Loucy (cell line): Measurements from ENCODE around the gene MRTFA.

Experiments
- H2AFZ ChIP-seq: fragments of 200-600 bp; sonication (generic); 2 replicates; pipeline ENCODE4 v1.6.0; 2016; ENCODE audit warnings: antibody characterized with exemption, mild to moderate bottlenecking, low read length, moderate library complexity
- H3F3A ChIP-seq: fragments of 200-600 bp; 2 replicates; pipeline ENCODE4 v1.6.0; 2016; ENCODE audit warnings: antibody characterized with exemption, low read depth, mild to moderate bottlenecking
- H3K27me3 ChIP-seq: fragments of 200-600 bp; sonication (generic); 2 replicates; pipeline ENCODE4 v1.6.1; 2014; ENCODE audit warnings: low read length, mild to moderate bottlenecking; ENCODE audit not compliant: insufficient read depth, poor library complexity, severe bottlenecking
- H3K36me3 ChIP-seq: fragments of 200-600 bp; sonication (generic); 2 replicates; pipeline ENCODE4 v1.6.1; 2016; ENCODE audit warnings: low read length; ENCODE audit not compliant: insufficient read depth
- H3K4me1 ChIP-seq: fragments of 200-600 bp; sonication (generic); 2 replicates; pipeline ENCODE4 v1.5.1; 2014; ENCODE audit warnings: low read length, mild to moderate bottlenecking; ENCODE audit not compliant: insufficient read depth, poor library complexity, severe bottlenecking
- H3K4me2 ChIP-seq: fragments of 200-600 bp; sonication (generic); 2 replicates; pipeline ENCODE4 v1.6.0; 2014; ENCODE audit warnings: antibody characterized with exemption, low read length, low read depth, mild to moderate bottlenecking; ENCODE audit not compliant: poor library complexity, severe bottlenecking
- H3K4me3 ChIP-seq: fragments of 200-600 bp; sonication (generic); 2 replicates; pipeline ENCODE4 v1.5.1; 2014; ENCODE audit warnings: low read length, mild to moderate bottlenecking, mixed read lengths; ENCODE audit not compliant: poor library complexity, severe bottlenecking
- H3K79me2 ChIP-seq: fragments of 200-600 bp; sonication (generic); 2 replicates; pipeline ENCODE4 v1.6.1; 2014; ENCODE audit warnings: low read length; ENCODE audit not compliant: insufficient read depth
- H3K9ac ChIP-seq: fragments of 200-600 bp; sonication (generic); 2 replicates; pipeline ENCODE4 v1.6.0; 2014; ENCODE audit warnings: mild to moderate bottlenecking, low read depth, low read length, moderate library complexity; ENCODE audit not compliant: poor library complexity, severe bottlenecking
- H3K9me2 ChIP-seq: fragments of 200-600 bp; sonication (generic); replicated peaks from 2 replicates; pipeline ENCODE4 v1.6.1; 2016; ENCODE audit warnings: low read depth, low read length, mixed read lengths
- H3K9me3 ChIP-seq: fragments of 200-600 bp; sonication (generic); 2 replicates; pipeline ENCODE4 v1.6.1; 2014; ENCODE audit warnings: mild to moderate bottlenecking, antibody characterized with exemption, low read length, low read depth; ENCODE audit not compliant: insufficient read depth
- H4K20me1 ChIP-seq: fragments of 200-600 bp; sonication (generic); 2 replicates; pipeline ENCODE4 v1.6.0; 2014; ENCODE audit warnings: antibody characterized with exemption, low read length, mild to moderate bottlenecking; ENCODE audit not compliant: insufficient read depth, poor library complexity, severe bottlenecking
- EZH2phosphoT487 ChIP-seq: fragments of 200-600 bp; IDR thresholded peaks from 2 replicates; pipeline ENCODE4 v1.6.1; 2018; ENCODE audit warnings: antibody characterized with exemption, mild to moderate bottlenecking, moderate library complexity, borderline replicate concordance
- TF ChIP-seq, protein P1 (sequence below): fragments of 200-600 bp; sonication (generic); conservative IDR thresholded peaks from 2 replicates; pipeline ENCODE4 v1.5.1; 2014; ENCODE audit warnings: mild to moderate bottlenecking, antibody characterized with exemption, low read length

MRTFA gene

DNA sequence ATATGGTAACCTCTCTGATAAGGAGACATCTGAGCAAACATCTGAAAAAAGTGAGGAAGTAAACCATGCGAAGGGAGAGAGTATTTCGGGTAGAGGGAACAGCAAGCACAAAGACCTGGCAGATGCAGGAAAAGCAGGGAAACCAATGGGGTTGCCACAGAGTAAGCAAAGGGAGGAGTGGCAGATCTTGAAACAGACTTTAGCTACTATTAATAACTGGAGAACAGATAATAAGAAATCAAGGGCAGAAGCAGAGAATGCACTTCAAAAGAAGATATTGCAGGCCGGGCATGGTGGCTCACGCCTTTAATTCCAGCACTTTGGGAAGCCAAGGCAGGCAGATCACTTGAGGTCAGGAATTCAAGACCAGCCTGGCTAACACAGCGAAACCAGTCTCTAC is 18.1 kb downstream of the MRTFA start:
- Histone ChIP-seq H3K9me3 (peaks cover 13% of the 10 kb centered on the region), H3F3A (no peaks in the 10 kb centered on the region), H3K4me3 (no peak overlapping the region), H4K20me1 (peaks cover 2% of the 10 kb centered on the region), H3K36me3 (no peaks in the 10 kb centered on the region; the same call in 1 of the 2 replicates), H3K4me2 (no peak overlapping the region), H3K9me2 (no peaks in the 10 kb centered on the region), H3K79me2 (peaks cover 67% of the 10 kb centered on the region), H3K27me3 (no peaks in the 10 kb centered on the region), H3K4me1 (no peaks in the 10 kb centered on the region), H2AFZ (no peak overlapping the region), H3K9ac (no peak overlapping the region)
- TF ChIP-seq, protein P1, sequence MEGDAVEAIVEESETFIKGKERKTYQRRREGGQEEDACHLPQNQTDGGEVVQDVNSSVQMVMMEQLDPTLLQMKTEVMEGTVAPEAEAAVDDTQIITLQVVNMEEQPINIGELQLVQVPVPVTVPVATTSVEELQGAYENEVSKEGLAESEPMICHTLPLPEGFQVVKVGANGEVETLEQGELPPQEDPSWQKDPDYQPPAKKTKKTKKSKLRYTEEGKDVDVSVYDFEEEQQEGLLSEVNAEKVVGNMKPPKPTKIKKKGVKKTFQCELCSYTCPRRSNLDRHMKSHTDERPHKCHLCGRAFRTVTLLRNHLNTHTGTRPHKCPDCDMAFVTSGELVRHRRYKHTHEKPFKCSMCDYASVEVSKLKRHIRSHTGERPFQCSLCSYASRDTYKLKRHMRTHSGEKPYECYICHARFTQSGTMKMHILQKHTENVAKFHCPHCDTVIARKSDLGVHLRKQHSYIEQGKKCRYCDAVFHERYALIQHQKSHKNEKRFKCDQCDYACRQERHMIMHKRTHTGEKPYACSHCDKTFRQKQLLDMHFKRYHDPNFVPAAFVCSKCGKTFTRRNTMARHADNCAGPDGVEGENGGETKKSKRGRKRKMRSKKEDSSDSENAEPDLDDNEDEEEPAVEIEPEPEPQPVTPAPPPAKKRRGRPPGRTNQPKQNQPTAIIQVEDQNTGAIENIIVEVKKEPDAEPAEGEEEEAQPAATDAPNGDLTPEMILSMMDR: no peak
- no peak for TF ChIP-seq EZH2phosphoT487

DNA sequence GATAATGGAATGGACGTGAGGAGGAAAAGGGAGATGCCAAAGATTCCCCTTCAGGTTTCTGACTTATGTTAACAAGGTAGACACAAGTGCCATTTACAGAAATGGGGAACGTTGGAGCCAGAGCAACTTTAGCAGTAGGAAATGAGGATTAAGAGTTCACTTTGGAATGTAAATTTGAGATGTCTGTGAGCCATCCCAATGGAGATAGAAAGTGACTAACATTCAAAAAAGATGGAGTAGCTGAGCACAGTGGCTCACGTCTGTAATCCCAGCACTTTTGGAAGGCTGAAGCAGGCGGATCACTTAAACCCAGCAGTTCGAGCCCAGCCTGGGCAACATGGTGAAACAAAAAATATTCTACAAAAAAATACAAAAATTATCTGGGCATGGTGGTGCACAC is 19.9 kb downstream of the MRTFA start:
- Histone ChIP-seq H3F3A (no peaks in the 10 kb centered on the region), H3K4me3 (no peak overlapping the region), H3K4me1 (no peaks in the 10 kb centered on the region), H3K9me2 (no peaks in the 10 kb centered on the region), H4K20me1 (peaks cover 6% of the 10 kb centered on the region), H3K36me3 (no peaks in the 10 kb centered on the region; the same call in 1 of the 2 replicates), H2AFZ (no peak overlapping the region), H3K27me3 (no peaks in the 10 kb centered on the region), H3K9ac (no peak overlapping the region), H3K4me2 (no peak overlapping the region), H3K9me3 (peaks cover 11% of the 10 kb centered on the region), H3K79me2 (peaks cover 69% of the 10 kb centered on the region)
- TF ChIP-seq EZH2phosphoT487: no peak
- TF ChIP-seq, protein P1: no peak

DNA sequence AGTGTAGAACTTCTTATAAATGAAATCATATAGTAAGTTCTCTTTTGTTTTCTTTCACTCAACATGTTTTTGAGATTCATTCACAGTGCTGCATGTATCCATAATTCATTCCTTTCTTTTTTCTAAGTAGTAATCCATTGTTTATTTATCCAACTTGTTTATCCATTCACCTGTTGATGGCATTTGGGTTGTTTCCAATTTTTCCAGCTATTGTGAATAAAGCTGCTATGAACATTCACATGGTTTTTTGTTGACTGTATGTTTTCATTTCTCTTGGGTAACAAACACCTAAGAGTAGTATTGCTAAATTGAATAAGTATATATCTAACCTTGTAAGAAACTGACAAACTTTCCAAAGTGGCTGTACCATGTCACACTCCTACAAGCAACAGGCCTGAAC is 23.5 kb downstream of the MRTFA start:
- H3K36me3 ChIP-seq: no peaks in the 10 kb centered on the region
- TF ChIP-seq, protein P1: no peak
- TF ChIP-seq EZH2phosphoT487: no peak
- H3K27me3 ChIP-seq: no peaks in the 10 kb centered on the region
- H3K79me2 ChIP-seq: peaks cover 73% of the 10 kb centered on the region
- peaks cover 3% of the 10 kb centered on the region for H3K4me1 ChIP-seq
- no peak overlapping the region for H3K9ac ChIP-seq
- peaks cover 16% of the 10 kb centered on the region for H4K20me1 ChIP-seq
- no peaks in the 10 kb centered on the region for H3F3A ChIP-seq
- H3K9me3 ChIP-seq: no peaks in the 10 kb centered on the region
- no peaks in the 10 kb centered on the region for H3K9me2 ChIP-seq
- H3K4me2 ChIP-seq: no peak overlapping the region
- no peak overlapping the region for H2AFZ ChIP-seq
- no peak overlapping the region for H3K4me3 ChIP-seq
